Measurements from ENCODE around the gene DAPK2.

DAPK2 gene

DNA sequence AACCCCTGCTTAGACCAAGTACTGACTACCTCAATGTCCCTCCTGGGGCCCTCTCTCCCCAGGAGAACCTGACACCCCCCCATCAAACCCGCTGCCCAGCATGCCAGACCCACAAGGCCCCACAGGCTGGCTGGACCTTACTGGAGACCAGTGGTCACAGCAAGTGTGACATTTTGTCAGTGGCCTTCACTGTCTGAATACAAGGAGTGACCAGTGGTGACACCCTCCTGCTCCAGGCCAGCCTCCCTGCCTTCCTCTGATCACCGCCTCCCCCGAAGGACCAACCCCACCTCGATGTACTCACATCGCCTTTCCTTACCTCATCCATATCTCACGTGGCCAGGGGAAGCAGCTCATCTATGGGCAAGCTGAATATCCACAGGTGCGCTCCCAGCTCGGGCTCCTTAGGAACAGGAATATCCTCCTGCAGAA is 150.5 kb downstream of the DAPK2 start:
- no peak for DNase-seq (ENCODE audit: low spot score)

GRCh38 chr15:63895194-63895593 is 151.1 kb downstream of the DAPK2 start:
- DNase-seq (ENCODE audit: low spot score): no peak

DNA sequence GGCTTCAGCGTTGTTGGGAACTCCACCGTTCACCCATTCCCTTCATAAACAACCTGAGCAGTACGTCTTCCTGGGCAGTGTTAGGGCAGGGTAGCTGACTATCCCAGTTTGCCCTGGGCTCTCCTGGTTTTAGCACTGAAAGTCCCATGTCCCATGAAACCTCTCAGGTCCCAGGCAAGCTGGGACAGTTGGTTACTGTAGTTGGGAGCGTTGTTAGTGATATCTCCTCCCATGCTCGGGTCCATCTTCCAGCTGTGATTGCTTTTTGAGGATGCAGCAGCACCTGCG is 151.7 kb downstream of the DAPK2 start:
- no peak for DNase-seq (ENCODE audit: low spot score)

GRCh38 chr15:63893866-63894661 is 152.2 kb downstream of the DAPK2 start:
- no peak for DNase-seq (ENCODE audit: low spot score)

GRCh38 chr15:63892794-63893441 is 153.4 kb downstream of the DAPK2 start:
- peak; percentile 52 for DNase-seq (ENCODE audit: low spot score)

- no peak for DNase-seq (ENCODE audit: low spot score)
Measured at GRCh38 chr15:63891768-63892133, 154.5 kb downstream of the DAPK2 start.

GRCh38 chr15:63891079-63891767 is 155.1 kb downstream of the DAPK2 start:
- DNase-seq (ENCODE audit: low spot score): peak; percentile 84

DNA sequence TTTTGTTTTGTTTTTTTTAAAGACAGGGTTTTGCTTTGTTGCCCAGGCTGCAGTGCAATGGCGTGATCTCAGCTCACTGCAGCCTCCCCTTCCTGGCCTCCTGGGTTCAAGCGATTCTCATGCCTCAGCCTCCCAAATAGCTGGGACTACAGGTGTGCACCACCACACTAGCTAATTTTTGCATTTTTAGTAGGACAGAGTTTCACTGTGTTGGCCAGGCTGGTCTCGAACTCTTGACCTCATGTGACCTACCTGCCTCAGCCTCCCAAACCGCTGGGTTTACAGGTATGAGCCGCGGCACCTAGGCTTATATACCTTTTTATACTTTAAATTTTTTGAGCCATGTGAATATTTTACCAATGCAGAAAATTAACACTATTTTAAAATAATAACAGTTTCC is 155.7 kb downstream of the DAPK2 start:
- no peak for DNase-seq (ENCODE audit: low spot score)

DNA sequence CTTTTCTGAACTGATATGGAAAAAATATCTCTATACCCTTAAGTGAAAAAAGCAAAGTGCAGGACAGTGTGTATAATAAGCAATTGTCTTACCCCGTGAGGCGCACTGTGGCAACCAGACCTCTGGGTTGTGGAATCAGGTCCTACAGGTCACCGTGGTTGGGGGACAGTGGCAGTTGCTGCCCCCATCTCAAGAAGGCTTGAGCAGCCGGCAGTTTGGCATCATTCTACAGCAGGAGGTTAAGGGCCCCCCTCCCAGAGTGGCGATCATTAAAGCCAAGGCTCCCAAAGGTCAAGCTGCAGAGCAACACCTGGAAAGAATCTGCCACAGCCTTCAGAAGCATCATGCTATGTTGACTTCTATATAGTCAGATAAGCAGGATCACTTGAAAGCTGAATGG is 156.5 kb downstream of the DAPK2 start:
- no peak for DNase-seq (ENCODE audit: low spot score)

GRCh38 chr15:63888823-63889222 is 157.5 kb downstream of the DAPK2 start:
- DNase-seq (ENCODE audit: low spot score): no peak

DNA sequence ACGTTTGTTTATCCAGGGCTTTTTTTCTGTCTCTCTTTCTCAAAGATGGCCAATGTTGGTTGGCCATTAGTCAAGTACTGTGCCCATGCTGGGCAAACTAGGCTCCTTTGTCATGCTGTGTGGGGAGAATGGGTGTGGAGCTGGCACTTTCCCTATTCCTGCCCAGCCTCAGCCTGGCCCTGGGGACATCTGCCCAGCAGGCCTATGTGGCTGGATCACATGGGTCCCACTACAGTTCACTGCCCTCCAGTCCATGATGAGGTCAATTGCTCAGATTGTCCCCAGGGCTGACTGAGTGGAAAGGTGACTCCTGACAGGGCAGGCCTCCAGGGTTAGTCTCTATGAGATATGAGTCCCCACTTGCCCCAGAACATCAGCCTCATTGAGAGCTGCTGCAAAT is 158.1 kb downstream of the DAPK2 start:
- DNase-seq (ENCODE audit: low spot score): peak; percentile 59

DNA sequence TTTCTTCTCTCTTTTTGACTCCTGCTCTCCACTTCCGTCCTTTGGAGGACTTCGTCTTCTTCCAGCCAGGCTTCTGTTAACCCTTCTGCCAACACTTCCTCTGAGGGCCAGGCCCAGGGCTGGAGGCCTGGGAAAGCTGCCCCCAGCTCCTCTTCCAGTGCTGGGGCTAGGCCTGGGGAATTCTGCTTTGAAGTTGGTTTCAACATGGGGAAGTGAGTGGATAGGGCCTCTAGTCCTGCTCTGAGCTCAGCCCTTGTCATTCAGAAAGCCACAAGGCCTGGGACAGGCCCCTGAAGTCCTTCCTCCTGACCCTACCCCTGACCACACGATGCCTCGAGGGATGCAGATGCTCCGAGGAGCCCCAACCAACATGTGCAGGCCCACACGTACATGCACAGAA is 158.7 kb downstream of the DAPK2 start:
- no peak for DNase-seq (ENCODE audit: low spot score)

GRCh38 chr15:63884953-63885352 is 161.3 kb downstream of the DAPK2 start:
- no peak for DNase-seq (ENCODE audit: low spot score)

GRCh38 chr15:63881431-63881830 is 164.9 kb downstream of the DAPK2 start:
- DNase-seq (ENCODE audit: low spot score): peak; percentile 49

DNA sequence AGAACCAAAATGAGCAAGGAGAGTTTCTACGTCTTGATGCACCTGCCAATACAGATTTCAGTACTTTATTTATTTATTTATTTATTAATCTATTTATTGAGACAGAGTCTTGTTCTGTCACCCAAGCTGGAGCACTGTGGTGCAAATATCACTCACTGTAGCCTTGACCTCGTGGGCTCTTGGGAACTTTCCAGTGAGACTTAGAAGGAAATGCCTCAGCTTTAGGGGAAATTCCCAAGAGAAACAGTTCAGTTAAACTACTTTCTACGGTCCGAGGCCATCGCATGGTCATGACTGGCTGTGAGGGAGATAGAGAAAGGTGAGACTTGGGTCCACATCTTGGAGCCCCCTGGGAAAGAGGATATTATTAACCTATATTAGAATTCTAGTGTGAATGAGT is 165.5 kb downstream of the DAPK2 start:
- no peak for DNase-seq (ENCODE audit: low spot score)

DNA sequence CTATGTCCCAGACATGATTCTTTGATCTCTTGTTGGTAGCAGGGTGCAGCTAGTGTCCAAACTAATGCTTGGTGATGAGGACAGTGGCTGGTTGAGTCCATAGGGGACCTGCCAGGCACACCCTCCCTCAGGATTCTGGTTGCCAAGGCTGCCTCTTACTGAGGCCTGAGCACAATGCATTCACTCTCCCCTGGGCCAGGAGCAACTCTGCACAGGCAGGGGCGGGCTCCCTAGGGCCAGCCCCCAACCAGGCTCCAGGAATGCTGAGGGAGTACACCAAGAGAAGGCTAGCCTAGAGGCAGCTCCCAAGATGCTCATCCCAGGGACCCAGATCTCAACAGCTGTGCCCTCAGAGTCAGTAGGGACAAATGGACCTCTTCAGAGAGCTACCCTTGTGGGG is 166.3 kb downstream of the DAPK2 start:
- no peak for DNase-seq (ENCODE audit: low spot score)

- DNase-seq (ENCODE audit: low spot score): no peak
Measured at GRCh38 chr15:63879211-63879610, 167.1 kb downstream of the DAPK2 start.

DNA sequence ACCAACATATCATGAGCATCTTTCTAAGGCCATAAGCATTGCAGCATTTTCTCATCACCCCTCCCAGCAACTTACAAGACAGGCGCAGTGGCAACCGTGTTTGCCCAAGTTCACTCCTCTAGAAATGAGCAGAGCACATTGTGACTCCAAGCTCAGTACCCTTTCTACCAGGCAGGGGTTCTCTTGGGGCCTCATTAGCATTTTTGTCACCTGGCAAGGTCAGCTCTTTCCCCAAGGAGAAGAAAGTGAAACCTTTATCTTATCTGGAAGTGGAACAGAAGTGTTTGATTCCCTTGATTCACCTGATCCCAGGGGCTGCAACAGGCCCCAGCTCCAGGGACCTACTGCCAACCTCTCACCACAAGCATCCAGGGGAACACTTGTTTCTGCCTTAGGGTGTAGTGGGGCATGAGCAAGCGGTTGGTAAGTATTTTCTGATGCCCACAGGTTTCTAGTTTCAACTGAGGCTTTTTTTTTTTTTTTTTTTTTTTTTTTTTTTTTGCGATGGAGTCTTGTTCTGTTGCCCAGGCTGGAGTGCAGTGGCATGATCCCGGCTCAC is 168.5 kb downstream of the DAPK2 start:
- DNase-seq (ENCODE audit: low spot score): no peak

DNA sequence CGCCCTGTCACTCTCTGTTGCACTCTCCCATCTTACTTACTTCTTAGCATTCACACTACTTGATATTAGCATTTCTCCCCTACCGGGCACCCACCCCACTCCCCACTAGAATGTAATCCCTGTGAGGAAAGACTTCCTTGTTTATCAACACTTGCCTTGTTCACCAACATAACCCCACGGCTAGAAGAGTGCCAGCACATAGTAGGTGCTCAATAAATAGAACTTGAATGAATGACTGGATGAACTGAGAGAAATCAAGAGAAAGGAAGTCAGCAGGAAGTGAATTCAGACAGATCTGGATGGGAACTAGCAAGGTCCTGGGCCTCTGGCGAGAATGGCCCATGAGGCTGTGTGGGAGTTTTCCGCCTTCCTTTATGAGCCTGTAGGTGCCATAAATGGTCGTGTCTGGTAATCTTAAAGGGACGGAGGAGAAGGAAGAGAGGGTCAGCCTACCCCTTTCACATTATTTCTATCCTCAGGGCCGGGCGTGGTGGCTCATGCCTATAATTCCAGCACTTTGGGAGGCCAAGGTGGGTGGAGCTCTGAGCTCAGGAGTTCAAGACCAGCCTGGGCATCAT is 170.1 kb downstream of the DAPK2 start:
- DNase-seq (ENCODE audit: low spot score): no peak

DNA sequence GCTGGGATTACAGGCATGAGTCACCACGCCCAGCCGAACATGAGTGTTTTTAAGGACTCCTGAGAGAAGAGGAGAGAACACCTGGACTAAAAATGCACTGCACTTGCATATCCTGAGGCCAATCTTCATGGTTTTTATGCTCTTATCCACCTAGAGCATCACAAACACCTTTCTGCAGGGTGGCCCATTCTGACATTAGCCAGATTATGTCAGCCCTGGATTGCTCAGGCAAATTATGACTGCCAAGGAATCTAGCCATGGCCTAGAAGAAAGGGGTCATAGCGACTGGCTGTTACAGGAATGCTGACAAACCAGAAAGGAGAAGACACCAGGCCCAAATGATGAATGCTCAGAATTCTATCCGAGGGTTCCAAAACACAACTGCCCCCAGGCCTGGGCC is 171.7 kb downstream of the DAPK2 start:
- DNase-seq (ENCODE audit: low spot score): no peak

GRCh38 chr15:63872759-63873510 is 173.3 kb downstream of the DAPK2 start:
- DNase-seq (ENCODE audit: low spot score): no peak
